ENCODE measurements around the gene OLFML2A.

Gene OLFML2A

DNA sequence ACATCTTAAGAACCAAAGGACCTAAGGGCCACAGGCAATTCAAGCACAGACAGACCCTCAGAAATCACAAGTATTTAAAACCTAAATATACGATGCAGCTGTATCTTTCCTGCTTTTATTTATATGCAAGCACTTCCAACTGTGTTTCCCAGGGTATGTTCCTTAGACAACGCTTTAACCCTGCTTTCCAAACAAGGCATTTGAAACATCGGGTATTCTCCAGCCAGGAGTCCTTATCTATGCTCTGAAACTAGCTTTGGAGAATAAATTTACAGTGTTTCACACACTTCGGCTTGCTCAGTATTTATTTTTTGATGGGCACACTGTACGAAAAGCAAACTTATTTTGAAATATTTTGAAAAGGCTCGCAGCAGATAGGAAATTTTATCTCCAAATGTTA is 19.3 kb upstream of the OLFML2A start:
- TF ChIP-seq GABPA (IDR thresholded peaks at IDR 0.05; ENCODE audit: low read depth), result no peak
- TF ChIP-seq, protein P1, sequence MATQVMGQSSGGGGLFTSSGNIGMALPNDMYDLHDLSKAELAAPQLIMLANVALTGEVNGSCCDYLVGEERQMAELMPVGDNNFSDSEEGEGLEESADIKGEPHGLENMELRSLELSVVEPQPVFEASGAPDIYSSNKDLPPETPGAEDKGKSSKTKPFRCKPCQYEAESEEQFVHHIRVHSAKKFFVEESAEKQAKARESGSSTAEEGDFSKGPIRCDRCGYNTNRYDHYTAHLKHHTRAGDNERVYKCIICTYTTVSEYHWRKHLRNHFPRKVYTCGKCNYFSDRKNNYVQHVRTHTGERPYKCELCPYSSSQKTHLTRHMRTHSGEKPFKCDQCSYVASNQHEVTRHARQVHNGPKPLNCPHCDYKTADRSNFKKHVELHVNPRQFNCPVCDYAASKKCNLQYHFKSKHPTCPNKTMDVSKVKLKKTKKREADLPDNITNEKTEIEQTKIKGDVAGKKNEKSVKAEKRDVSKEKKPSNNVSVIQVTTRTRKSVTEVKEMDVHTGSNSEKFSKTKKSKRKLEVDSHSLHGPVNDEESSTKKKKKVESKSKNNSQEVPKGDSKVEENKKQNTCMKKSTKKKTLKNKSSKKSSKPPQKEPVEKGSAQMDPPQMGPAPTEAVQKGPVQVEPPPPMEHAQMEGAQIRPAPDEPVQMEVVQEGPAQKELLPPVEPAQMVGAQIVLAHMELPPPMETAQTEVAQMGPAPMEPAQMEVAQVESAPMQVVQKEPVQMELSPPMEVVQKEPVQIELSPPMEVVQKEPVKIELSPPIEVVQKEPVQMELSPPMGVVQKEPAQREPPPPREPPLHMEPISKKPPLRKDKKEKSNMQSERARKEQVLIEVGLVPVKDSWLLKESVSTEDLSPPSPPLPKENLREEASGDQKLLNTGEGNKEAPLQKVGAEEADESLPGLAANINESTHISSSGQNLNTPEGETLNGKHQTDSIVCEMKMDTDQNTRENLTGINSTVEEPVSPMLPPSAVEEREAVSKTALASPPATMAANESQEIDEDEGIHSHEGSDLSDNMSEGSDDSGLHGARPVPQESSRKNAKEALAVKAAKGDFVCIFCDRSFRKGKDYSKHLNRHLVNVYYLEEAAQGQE (IDR thresholded peaks at IDR 0.05; ENCODE audit: insufficient replicate concordance, low read depth), result no peak
- TF ChIP-seq, protein P2, sequence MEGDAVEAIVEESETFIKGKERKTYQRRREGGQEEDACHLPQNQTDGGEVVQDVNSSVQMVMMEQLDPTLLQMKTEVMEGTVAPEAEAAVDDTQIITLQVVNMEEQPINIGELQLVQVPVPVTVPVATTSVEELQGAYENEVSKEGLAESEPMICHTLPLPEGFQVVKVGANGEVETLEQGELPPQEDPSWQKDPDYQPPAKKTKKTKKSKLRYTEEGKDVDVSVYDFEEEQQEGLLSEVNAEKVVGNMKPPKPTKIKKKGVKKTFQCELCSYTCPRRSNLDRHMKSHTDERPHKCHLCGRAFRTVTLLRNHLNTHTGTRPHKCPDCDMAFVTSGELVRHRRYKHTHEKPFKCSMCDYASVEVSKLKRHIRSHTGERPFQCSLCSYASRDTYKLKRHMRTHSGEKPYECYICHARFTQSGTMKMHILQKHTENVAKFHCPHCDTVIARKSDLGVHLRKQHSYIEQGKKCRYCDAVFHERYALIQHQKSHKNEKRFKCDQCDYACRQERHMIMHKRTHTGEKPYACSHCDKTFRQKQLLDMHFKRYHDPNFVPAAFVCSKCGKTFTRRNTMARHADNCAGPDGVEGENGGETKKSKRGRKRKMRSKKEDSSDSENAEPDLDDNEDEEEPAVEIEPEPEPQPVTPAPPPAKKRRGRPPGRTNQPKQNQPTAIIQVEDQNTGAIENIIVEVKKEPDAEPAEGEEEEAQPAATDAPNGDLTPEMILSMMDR (IDR thresholded peaks at IDR 0.05; ENCODE audit: insufficient read depth, low read length), result no peak
- no peak for TF ChIP-seq POLR2AphosphoS5 (IDR thresholded peaks at IDR 0.05; ENCODE audit: low read depth)
- no peak for TF ChIP-seq SPI1 (IDR thresholded peaks at IDR 0.05; ENCODE audit: borderline replicate concordance, low read depth)
- H3K27ac ChIP-seq (replicated peaks), result peak overlapping the region; percentile 85
- DNase-seq (ENCODE audit: low read depth in 1 of 2, low spot score in 1 of 2), result no peak
- H3K27me3 ChIP-seq (ENCODE audit: insufficient read depth, poor library complexity, severe bottlenecking), result no peaks in the 10 kb centered on the region
- peak overlapping the region; percentile 17; the same call in 1 of the 2 replicates for H3K4me3 ChIP-seq (replicated peaks; ENCODE audit: insufficient read depth, low read length)

DNA sequence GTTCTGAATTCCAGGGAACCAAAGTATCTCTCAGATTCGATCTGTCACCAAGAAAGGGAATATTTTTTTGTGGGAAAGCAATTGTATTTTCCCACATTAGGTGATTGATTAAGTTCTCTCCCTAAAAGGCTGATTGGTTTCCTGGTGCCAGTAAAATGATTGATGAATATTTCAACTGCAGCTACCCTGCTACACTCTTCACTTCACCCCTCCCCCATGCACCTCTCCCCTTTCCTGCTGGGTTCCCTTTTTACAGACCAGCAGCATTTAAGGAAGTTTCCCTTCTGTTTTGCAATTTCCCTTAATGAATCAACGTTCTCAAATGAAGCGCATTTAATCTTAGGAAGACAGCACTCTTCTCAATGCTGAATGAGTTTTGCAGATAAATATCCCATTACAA is 18.9 kb upstream of the OLFML2A start:
- DNase-seq (ENCODE audit: low read depth in 1 of 2, low spot score in 1 of 2), result peak in 1 of 2 experiments; percentile 88

DNA sequence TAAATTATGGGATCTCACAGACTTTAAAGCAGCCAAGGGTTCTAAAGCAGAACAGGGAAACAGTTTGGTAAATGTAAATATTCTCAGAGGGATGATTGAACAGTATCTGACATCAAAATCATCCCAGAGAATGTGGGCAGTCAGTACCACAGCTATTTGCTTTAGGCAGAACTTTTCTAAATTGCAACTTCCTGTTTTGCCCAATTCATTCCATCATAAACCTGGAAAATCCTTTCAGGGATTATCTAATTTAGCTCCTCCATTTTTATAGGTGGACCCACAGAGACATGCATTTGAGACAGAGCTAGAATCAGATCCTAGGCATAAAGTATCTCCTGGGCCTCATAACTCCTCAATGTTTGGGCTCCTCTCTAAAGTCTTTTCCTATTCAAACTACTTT is 18.2 kb upstream of the OLFML2A start:
- no peak for DNase-seq (ENCODE audit: low read depth in 1 of 2, low spot score in 1 of 2)
- Histone ChIP-seq H3K4me3 (replicated peaks; ENCODE audit: insufficient read depth, low read length) (no peak overlapping the region), H3K27me3 (ENCODE audit: insufficient read depth, poor library complexity, severe bottlenecking) (no peaks in the 10 kb centered on the region), H3K27ac (replicated peaks) (peak overlapping the region; percentile 85)
- TF ChIP-seq, protein P2 (IDR thresholded peaks at IDR 0.05; ENCODE audit: insufficient read depth, low read length), result no peak
- TF ChIP-seq SPI1 (IDR thresholded peaks at IDR 0.05; ENCODE audit: borderline replicate concordance, low read depth) (no peak), GABPA (IDR thresholded peaks at IDR 0.05; ENCODE audit: low read depth) (no peak), POLR2AphosphoS5 (IDR thresholded peaks at IDR 0.05; ENCODE audit: low read depth) (no peak)
- TF ChIP-seq, protein P1 (IDR thresholded peaks at IDR 0.05; ENCODE audit: insufficient replicate concordance, low read depth), result no peak

More for the DNA sequence above, 18.9 kb upstream of the OLFML2A start:
- peak overlapping the region; percentile 85 for H3K27ac ChIP-seq (replicated peaks)
- TF ChIP-seq GABPA (IDR thresholded peaks at IDR 0.05; ENCODE audit: low read depth), result no peak
- TF ChIP-seq SPI1 (IDR thresholded peaks at IDR 0.05; ENCODE audit: borderline replicate concordance, low read depth), result peak; percentile 97
- TF ChIP-seq POLR2AphosphoS5 (IDR thresholded peaks at IDR 0.05; ENCODE audit: low read depth), result peak; percentile 32; the same call in 1 of the 2 replicates
- TF ChIP-seq, protein P2 (IDR thresholded peaks at IDR 0.05; ENCODE audit: insufficient read depth, low read length), result no peak
- TF ChIP-seq, protein P1 (IDR thresholded peaks at IDR 0.05; ENCODE audit: insufficient replicate concordance, low read depth), result no peak
- no peaks in the 10 kb centered on the region for H3K27me3 ChIP-seq (ENCODE audit: insufficient read depth, poor library complexity, severe bottlenecking)
- H3K4me3 ChIP-seq (replicated peaks; ENCODE audit: insufficient read depth, low read length), result peak overlapping the region; percentile 17; the same call in 1 of the 2 replicates

Data from HL-60 (cell line).